Muscle of leg (tissue), 11 donors: Measurements from ENCODE around the gene ITGAV. TPM values are rescaled to one million over a fixed set of nuclear protein-coding genes. Genes with fewer than 3 reads are reported as not detected.

ENCODE experiments used
- DNase-seq: peaks from one replicate; pipeline ENCODE4 v3.0.0; 2013
- H3K27ac ChIP-seq: one replicate; pipeline ENCODE4 v1.5.1; 2013; ENCODE audit warnings: mild to moderate bottlenecking, low read length, control low read depth
- H3K27me3 ChIP-seq: one replicate; pipeline ENCODE4 v1.6.1; 2013; ENCODE audit warnings: low read length; ENCODE audit not compliant: control insufficient read depth, insufficient read depth
- H3K36me3 ChIP-seq: one replicate; pipeline ENCODE4 v1.6.1; 2013; ENCODE audit warnings: low read length; ENCODE audit not compliant: control insufficient read depth, insufficient read depth
- H3K4me1 ChIP-seq: one replicate; pipeline ENCODE4 v1.6.1; 2013; ENCODE audit warnings: low read length; ENCODE audit not compliant: control insufficient read depth, insufficient read depth
- H3K4me3 ChIP-seq: one replicate; pipeline ENCODE4 v1.5.1; 2013; ENCODE audit warnings: low read length, control low read depth
- H3K9me3 ChIP-seq: replicated peaks from 2 replicates; pipeline ENCODE4 v1.6.1; 2013; ENCODE audit warnings: low read depth, low read length; ENCODE audit not compliant: control insufficient read depth
- WGBS: methylation state at CpG from one replicate; pipeline ENCODE4 v1.1.5; 2013; ENCODE audit warnings: missing lambda C conversion rate; ENCODE audit not compliant: insufficient coverage; 5-methylcytosine and 5-hydroxymethylcytosine counted together
- polyA plus RNA-seq, 8 donors: library from polyadenylated mRNA; unstranded; fragments of 120-200 nt; gene quantifications; one replicate each; pipeline versions ENCODE4 v1.2.1 to v1.2.3, GENCODE V29; 2013; ENCODE audit warnings: inconsistent platforms in 1 of 8, low replicate concordance in 1 of 8; ENCODE audit not compliant: insufficient read length in 8 of 8, insufficient read depth in 1 of 8
- total RNA-seq: library from RNA; stranded (reverse); fragments of 120-200 nt; gene quantifications from one replicate; pipeline ENCODE4 v1.2.4, GENCODE V29; 2013

Gene ITGAV
- total and polyA plus RNA-seq, 9 donors: 18.1 to 47.1 (median 26.3) TPM

DNA sequence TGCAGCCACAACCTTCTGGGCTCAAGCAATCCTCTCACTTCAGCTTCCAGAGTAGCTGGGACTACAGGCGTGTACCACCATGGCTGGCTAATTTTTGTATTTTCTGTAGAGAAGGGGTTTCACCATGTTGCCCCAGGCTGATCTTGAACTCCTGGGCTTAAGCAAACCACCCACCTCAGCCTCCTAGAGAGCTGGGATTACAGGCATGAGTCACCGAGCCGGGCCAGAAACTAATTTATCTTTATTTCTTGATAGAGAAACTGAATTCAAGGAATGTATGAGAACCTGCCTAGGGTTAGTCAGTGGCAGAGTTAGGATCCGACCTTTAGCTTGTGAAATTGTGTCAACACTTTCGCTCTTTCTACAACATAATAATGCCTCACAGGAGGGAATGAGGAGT, 19.3 kb upstream of the ITGAV start:
- Histone ChIP-seq H3K27ac (no peak overlapping the region), H3K27me3 (no peaks in the 10 kb centered on the region), H3K4me3 (no peak overlapping the region), H3K9me3 (no peaks in the 10 kb centered on the region), H3K36me3 (no peaks in the 10 kb centered on the region), H3K4me1 (no peaks in the 10 kb centered on the region)
- no CpG with 5 or more reads among the region's 5 CpGs for WGBS
- no peak for DNase-seq

GRCh38 chr2:186572705-186573104, 17.2 kb upstream of the ITGAV start:
- DNase-seq: no peak
- no CpG with 5 or more reads among the region's 5 CpGs for WGBS
- Histone ChIP-seq H3K9me3 (no peaks in the 10 kb centered on the region), H3K27me3 (no peaks in the 10 kb centered on the region), H3K36me3 (no peaks in the 10 kb centered on the region), H3K4me3 (no peak overlapping the region), H3K27ac (no peak overlapping the region), H3K4me1 (no peaks in the 10 kb centered on the region)

DNA sequence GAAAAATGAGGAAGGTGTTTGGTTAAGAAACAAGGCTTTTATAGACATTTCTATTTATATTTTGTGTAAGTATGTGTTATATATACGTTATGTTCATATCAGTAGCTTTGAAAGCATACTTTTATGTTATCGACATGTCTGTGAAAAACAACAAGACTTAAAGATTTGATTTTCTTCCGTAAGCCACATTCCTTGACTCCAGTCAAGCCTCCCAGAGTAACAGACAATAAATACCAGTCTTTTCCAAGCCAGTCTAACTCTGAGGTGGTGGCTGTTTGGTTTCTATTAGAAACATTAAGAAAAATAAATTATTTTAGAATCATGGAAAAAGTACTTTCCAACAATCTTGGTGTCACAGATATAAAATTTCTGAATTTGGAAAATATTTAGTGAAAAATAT, 16.3 kb upstream of the ITGAV start:
- H3K4me1 ChIP-seq: no peaks in the 10 kb centered on the region
- no peak for DNase-seq
- H3K4me3 ChIP-seq: no peak overlapping the region
- H3K27ac ChIP-seq: no peak overlapping the region
- no peaks in the 10 kb centered on the region for H3K9me3 ChIP-seq
- no peaks in the 10 kb centered on the region for H3K27me3 ChIP-seq
- WGBS: no CpG with 5 or more reads among the region's 3 CpGs
- H3K36me3 ChIP-seq: no peaks in the 10 kb centered on the region

DNA sequence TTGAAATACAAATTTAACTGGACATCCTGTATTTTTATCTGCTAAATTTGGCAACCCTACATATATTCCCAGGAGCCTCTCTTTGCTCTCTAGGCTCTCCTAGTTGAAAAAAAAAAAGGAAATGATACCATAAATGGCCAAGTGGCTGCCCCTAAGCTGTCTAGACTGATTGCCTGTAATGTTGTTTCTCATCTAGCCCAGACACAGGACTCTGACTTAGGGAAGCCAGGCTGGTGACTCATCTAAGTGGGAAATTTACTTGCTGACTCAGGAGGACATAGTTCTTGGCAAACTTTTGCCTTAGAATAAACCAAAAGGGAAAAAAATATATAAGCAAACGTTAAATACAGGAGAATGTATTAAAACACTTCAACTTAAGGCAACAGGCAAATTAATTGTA, 14.6 kb upstream of the ITGAV start:
- Histone ChIP-seq H3K4me3 (no peak overlapping the region), H3K4me1 (no peaks in the 10 kb centered on the region), H3K27me3 (no peaks in the 10 kb centered on the region), H3K9me3 (no peaks in the 10 kb centered on the region), H3K36me3 (no peaks in the 10 kb centered on the region), H3K27ac (no peak overlapping the region)
- DNase-seq: peak; percentile 87
- no CpG with 5 or more reads among the region's 1 CpG for WGBS

DNA sequence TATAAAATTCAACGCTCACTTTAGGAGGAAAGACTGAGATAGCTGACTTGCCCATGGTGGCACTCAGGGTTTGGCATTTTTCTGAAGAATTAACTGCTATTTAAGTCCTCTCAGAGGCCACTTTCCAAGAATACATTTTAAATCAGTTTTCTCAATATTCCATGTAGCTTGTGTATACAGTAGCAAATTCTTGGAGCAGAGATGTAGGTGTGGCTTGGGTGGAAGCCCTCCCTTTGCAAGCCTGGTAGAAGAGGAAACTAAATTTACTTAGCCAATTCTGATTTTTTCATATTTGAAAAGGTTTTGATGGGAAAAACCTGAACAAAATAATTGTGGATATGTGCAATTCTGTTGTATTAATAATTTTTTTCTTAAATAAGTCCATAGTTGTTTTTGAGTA, 14.0 kb upstream of the ITGAV start:
- Histone ChIP-seq H3K9me3 (no peaks in the 10 kb centered on the region), H3K4me1 (no peaks in the 10 kb centered on the region), H3K4me3 (no peak overlapping the region), H3K36me3 (no peaks in the 10 kb centered on the region), H3K27ac (no peak overlapping the region), H3K27me3 (no peaks in the 10 kb centered on the region)
- no CpG with 5 or more reads among the region's 1 CpG for WGBS
- no peak for DNase-seq

GRCh38 chr2:186576614-186577013, 13.2 kb upstream of the ITGAV start:
- Histone ChIP-seq H3K4me1 (no peaks in the 10 kb centered on the region), H3K27me3 (no peaks in the 10 kb centered on the region), H3K4me3 (no peak overlapping the region), H3K36me3 (no peaks in the 10 kb centered on the region), H3K27ac (no peak overlapping the region), H3K9me3 (no peaks in the 10 kb centered on the region)
- no peak for DNase-seq
- whole genome bisulfite sequencing: 92% methylated on average over 1 of the region's 3 CpGs

GRCh38 chr2:186582698-186583097, 7.2 kb upstream of the ITGAV start:
- H3K4me3 ChIP-seq: no peak overlapping the region
- no peak overlapping the region for H3K27ac ChIP-seq
- no peaks in the 10 kb centered on the region for H3K27me3 ChIP-seq
- DNase-seq: no peak
- H3K9me3 ChIP-seq: no peaks in the 10 kb centered on the region
- H3K36me3 ChIP-seq: no peaks in the 10 kb centered on the region
- no peaks in the 10 kb centered on the region for H3K4me1 ChIP-seq

DNA sequence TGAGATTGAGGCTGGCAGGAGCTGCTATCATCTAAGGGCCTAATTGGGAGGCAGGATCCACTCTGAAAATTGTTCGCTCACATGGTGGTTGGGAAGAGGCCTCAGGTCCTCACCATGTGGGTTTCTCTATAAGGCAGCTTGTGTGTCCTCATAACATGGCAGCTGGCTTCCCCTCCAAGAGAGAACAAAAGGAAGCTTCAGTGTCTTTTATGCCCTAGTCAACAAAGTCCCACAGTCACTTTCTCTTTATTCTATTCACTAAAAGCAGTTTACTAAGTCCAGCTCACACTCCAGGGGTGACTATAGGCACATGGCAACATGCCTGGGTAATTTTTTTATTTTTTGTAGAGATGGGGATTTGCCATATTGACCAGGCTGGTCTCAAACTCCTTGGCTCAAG, 5.8 kb upstream of the ITGAV start:
- H3K27me3 ChIP-seq: no peaks in the 10 kb centered on the region
- H3K4me3 ChIP-seq: no peak overlapping the region
- H3K27ac ChIP-seq: no peak overlapping the region
- H3K9me3 ChIP-seq: no peaks in the 10 kb centered on the region
- H3K36me3 ChIP-seq: no peaks in the 10 kb centered on the region
- H3K4me1 ChIP-seq: peaks cover 1% of the 10 kb centered on the region
- 100% methylated on average over 1 of the region's 1 CpG for WGBS
- no peak for DNase-seq

DNA sequence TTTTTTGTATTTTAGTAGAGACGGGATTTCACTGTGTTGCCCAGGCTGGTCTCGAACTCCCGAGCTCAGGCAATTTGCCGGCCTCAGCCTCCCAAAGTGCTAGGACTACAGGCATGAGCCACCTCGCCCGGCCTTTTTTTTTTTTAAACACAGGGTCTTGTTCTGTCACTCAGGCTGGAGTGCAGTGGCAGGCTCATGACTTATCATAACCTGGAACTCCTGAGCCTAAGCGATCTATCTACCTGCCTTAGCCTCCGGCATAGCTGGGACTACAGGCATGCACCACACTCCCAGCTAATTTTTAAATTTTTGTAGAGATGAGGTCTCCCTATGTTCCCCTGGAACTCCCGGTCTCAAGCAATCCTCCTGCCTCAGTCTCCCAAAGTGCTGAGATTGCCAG, 1.4 kb upstream of the ITGAV start:
- no peak overlapping the region for H3K27ac ChIP-seq
- H3K36me3 ChIP-seq: no peaks in the 10 kb centered on the region
- peaks cover 3% of the 10 kb centered on the region for H3K4me1 ChIP-seq
- no peak for DNase-seq
- no peaks in the 10 kb centered on the region for H3K27me3 ChIP-seq
- whole genome bisulfite sequencing: 95% methylated on average over 6 of the region's 9 CpGs
- no peak overlapping the region for H3K4me3 ChIP-seq
- H3K9me3 ChIP-seq: no peaks in the 10 kb centered on the region

GRCh38 chr2:186588940-186589611, 780 bp upstream of the ITGAV start:
- no peaks in the 10 kb centered on the region for H3K36me3 ChIP-seq
- H3K9me3 ChIP-seq: no peaks in the 10 kb centered on the region
- peak overlapping the region; percentile 94 for H3K27ac ChIP-seq
- WGBS: 50% methylated on average over 8 of the region's 14 CpGs
- H3K27me3 ChIP-seq: no peaks in the 10 kb centered on the region
- peak overlapping the region; percentile 79 for H3K4me3 ChIP-seq
- peaks cover 3% of the 10 kb centered on the region for H3K4me1 ChIP-seq
- peak; percentile 20 for DNase-seq

DNA sequence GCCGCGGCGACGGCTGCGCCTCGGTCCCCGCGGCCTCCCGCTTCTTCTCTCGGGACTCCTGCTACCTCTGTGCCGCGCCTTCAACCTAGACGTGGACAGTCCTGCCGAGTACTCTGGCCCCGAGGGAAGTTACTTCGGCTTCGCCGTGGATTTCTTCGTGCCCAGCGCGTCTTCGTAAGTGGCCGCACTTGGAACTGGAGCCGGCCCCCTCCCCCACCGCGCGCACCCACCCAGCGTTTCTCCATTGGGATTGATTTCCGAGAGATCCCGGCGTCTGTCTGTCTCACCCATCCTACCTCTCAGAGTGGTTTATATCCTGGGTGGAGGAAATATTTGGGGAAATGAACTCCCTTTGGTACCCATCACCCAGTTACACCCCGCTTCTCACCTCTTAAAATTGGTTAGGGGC, 498 bp downstream of the ITGAV start:
- Histone ChIP-seq H3K4me1 (peaks cover 3% of the 10 kb centered on the region), H3K4me3 (peak overlapping the region; percentile 79), H3K27ac (peak overlapping the region; percentile 94), H3K36me3 (no peaks in the 10 kb centered on the region), H3K9me3 (no peaks in the 10 kb centered on the region), H3K27me3 (no peaks in the 10 kb centered on the region)
- no peak for DNase-seq
- WGBS: 0% methylated on average over 24 of the region's 32 CpGs
